Esophagus (tissue), 2 donors: ENCODE results near the gene NSUN3. TPM values are rescaled to one million over a fixed set of nuclear protein-coding genes. Genes with fewer than 3 reads are reported as not detected.

Source experiments
- H3K27ac ChIP-seq, 2 donors: one replicate each; pipeline ENCODE4 v1.5.1; 2013; ENCODE audit warnings: low read depth in 2 of 2, mild to moderate bottlenecking in 2 of 2, inconsistent platforms in 1 of 2, low read length in 1 of 2, moderate library complexity in 1 of 2
- H3K27me3 ChIP-seq, 2 donors: one replicate each; pipeline ENCODE4 v1.6.1; 2013; ENCODE audit warnings: low read length in 2 of 2, control low read depth in 1 of 2, mild to moderate bottlenecking in 1 of 2; ENCODE audit not compliant: insufficient read depth in 2 of 2, control insufficient read depth in 1 of 2
- H3K36me3 ChIP-seq, 2 donors: one replicate each; pipeline ENCODE4 v1.6.1; 2013; ENCODE audit warnings: low read length in 1 of 2; ENCODE audit not compliant: control insufficient read depth in 2 of 2, insufficient read depth in 2 of 2
- H3K4me1 ChIP-seq, 2 donors: one replicate each; pipeline ENCODE4 v1.6.1; 2013; ENCODE audit warnings: low read length in 1 of 2; ENCODE audit not compliant: control insufficient read depth in 2 of 2, insufficient read depth in 2 of 2
- H3K4me3 ChIP-seq, 2 donors: one replicate each; pipeline ENCODE4 v1.5.1; 2013; ENCODE audit warnings: low read length in 2 of 2, mild to moderate bottlenecking in 2 of 2, low read depth in 1 of 2, moderate library complexity in 1 of 2
- H3K9me3 ChIP-seq, 2 donors: one replicate each; pipeline ENCODE4 v1.6.1; 2013; ENCODE audit warnings: mild to moderate bottlenecking in 2 of 2, low read depth in 1 of 2, low read length in 1 of 2, moderate library complexity in 1 of 2; ENCODE audit not compliant: control insufficient read depth in 2 of 2, insufficient read depth in 1 of 2
- WGBS, 2 donors: extraction: QIAGEN DNeasy Blood & Tissue Kit; methylation state at CpG; one replicate each; pipeline ENCODE4 v1.1.7; 2013; 5-methylcytosine and 5-hydroxymethylcytosine counted together
- polyA plus RNA-seq, 2 donors: library from polyadenylated mRNA; stranded (reverse); fragments of 200-250 nt; gene quantifications; one replicate each; pipeline ENCODE4 v1.2.3, GENCODE V29; 2013
- donor health status: healthy with polysubstance abuse.
- donor health status: Bipolar disorder and iron deficiency.

Gene NSUN3
- polyA plus RNA-seq, 2 donors = 3.0 to 3.2 TPM

DNA sequence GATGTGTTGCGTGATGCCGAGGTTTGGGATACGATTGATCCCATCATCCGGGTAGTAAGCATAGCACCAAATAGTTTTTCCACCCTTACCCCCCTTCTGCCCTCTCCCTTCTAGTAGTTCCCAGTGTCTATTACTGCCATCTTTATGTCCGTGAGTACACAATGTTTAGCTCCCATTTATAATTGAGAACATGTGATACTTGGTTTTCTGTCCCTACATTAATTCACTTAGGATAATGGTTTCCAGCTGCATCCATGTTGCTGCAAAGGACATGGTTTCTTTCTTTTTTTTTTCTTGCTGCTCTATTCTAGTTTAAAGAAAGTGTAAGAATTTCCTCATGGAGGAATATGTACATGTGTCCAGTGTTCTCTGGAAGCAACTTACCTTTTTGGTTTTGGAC is 51.8 kb downstream of the NSUN3 start:
- H3K27ac ChIP-seq = no peak overlapping the region
- H3K9me3 ChIP-seq = no peaks in the 10 kb centered on the region
- H3K27me3 ChIP-seq = no peaks in the 10 kb centered on the region
- no peak overlapping the region for H3K4me3 ChIP-seq
- 91 to 95% methylated on average over 5 of the region's 5 CpGs for WGBS, 2 donors
- no peaks in the 10 kb centered on the region for H3K36me3 ChIP-seq
- H3K4me1 ChIP-seq = no peaks in the 10 kb centered on the region

DNA sequence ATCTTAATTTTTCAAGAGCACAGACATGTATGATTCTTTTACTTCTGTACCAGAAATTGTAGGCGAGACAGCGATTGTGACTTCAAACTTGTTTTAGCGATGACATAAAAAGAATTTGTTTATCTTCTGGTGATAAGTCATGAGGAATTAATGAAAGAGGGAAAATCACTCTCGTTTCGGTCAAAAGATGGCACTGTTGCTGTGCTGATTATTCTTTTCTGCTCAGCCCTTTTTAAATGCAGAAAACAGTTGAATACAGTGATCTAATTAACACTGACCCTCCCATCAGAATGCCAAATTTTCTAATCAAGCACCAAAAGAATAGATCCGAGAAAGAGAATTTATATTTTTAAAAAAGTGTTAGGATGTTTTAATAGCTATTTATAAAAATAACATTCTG is 52.6 kb downstream of the NSUN3 start:
- Histone ChIP-seq H3K4me1 (no peaks in the 10 kb centered on the region), H3K4me3 (no peak overlapping the region), H3K27ac (no peak overlapping the region), H3K9me3 (no peaks in the 10 kb centered on the region), H3K36me3 (no peaks in the 10 kb centered on the region), H3K27me3 (no peaks in the 10 kb centered on the region)
- WGBS, 2 donors = 41 to 54% methylated on average over 6 of the region's 6 CpGs

DNA sequence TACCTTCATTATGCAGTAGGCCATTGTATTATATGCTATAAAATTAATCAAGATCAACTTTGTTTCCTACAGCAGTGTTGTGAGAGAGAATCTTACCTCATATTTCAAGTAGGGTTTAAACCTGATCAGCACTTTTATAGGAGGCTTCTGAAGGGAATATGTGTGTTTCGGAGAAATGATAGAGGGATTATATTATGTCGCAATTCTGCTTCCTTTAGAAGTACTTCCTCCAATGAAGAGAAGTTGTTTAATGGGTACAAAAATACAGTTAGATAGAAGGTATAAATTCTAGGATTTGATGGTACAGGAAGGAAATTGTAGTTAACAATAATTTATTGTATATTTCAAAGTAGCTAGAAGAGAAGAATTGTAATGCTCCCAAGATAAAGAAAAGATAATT is 54.9 kb downstream of the NSUN3 start:
- no peaks in the 10 kb centered on the region for H3K27me3 ChIP-seq
- H3K36me3 ChIP-seq = no peaks in the 10 kb centered on the region
- H3K4me3 ChIP-seq = no peak overlapping the region
- H3K4me1 ChIP-seq = no peaks in the 10 kb centered on the region
- H3K9me3 ChIP-seq = no peaks in the 10 kb centered on the region
- 87 to 90% methylated on average over 2 of the region's 2 CpGs for WGBS, 2 donors
- no peak overlapping the region for H3K27ac ChIP-seq

DNA sequence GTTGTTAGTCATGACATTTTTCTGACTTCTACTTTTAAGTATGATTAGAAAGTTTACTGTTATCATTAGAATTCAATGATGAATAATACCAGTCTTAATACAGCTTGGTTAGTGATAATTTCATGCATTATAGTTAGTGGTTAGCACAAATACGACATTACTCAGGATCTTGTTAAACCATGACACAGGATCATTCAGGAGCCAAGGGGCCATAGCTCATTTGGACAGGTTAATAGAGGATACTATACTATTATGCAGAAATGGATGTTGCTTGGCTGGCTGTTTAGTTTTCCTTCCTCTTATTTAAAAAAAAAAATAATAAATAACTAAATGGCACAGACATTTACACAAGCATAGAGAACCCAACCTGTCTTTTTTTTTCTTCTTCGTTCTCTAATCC is 55.5 kb downstream of the NSUN3 start:
- Histone ChIP-seq H3K27me3 (no peaks in the 10 kb centered on the region), H3K9me3 (no peaks in the 10 kb centered on the region), H3K4me3 (no peak overlapping the region), H3K36me3 (no peaks in the 10 kb centered on the region), H3K4me1 (no peaks in the 10 kb centered on the region), H3K27ac (no peak overlapping the region)
- 74 to 78% methylated on average over 2 of the region's 2 CpGs for WGBS, 2 donors

DNA sequence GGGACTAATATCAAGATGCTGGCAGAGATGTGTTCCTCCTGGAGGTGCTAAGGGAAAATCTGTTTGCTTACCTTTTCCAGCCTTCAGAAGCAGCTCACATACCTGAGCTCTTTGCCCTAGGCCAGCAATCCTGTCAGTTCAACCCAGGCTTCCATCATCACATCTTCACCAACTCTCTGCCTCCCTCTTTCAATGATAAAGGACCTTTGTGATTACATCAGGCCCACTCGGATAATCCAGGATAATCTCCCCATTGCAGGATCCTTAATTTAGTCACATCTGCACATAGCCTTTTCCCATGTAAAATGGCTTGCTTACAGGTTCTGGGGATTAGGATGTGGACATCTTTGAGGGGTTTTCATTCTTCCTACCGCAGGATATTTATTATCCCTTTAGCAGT is 58.3 kb downstream of the NSUN3 start:
- Histone ChIP-seq H3K9me3 (no peaks in the 10 kb centered on the region), H3K27me3 (no peaks in the 10 kb centered on the region), H3K27ac (no peak overlapping the region), H3K4me1 (no peaks in the 10 kb centered on the region), H3K36me3 (no peaks in the 10 kb centered on the region), H3K4me3 (no peak overlapping the region)
- WGBS, 2 donors = 85 to 93% methylated on average over 2 of the region's 2 CpGs

DNA sequence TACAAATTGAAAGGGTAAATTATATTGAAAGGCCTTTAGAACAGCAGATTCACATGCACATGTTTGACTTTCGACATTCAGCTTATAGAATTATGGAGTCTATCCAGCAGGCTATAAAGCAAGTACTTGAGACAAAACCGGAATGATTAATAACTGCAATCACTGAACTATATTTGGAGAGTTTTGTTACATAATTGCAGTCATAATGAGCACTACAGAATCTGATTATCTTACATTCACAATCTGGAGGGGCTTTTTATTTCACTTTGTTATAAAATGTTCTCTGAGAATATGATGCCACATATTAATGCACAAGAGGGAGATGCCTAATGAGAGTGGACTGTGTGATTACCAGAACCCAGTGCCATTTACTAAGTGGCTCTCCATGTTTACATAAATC is 64.3 kb downstream of the NSUN3 start:
- Histone ChIP-seq H3K27ac (no peak overlapping the region), H3K4me3 (no peak overlapping the region), H3K27me3 (no peaks in the 10 kb centered on the region), H3K4me1 (no peaks in the 10 kb centered on the region), H3K9me3 (no peaks in the 10 kb centered on the region), H3K36me3 (no peaks in the 10 kb centered on the region)
- WGBS, 2 donors = 41 to 52% methylated on average over 2 of the region's 2 CpGs

DNA sequence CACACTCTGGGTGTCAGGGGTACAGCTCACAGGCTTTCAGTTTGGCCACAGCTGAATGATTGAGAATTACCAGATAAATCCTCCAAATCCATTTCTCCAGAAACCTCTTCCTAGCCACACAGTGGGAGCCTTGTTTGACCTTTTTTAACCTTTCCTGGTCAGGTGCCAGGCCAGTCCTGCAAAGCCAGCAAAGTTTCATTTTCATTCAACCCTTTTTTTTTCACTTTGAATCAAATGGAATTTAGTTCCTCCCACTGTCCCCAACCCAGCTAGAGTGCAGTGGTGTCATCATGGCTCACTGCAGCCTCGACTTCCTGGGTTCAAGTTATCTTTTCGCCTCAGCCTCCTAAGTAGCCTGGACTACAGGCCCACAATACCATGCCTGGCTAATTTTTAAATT is 67.8 kb downstream of the NSUN3 start:
- Histone ChIP-seq H3K27me3 (no peaks in the 10 kb centered on the region), H3K27ac (no peak overlapping the region), H3K4me1 (no peaks in the 10 kb centered on the region), H3K36me3 (no peaks in the 10 kb centered on the region), H3K4me3 (no peak overlapping the region), H3K9me3 (no peaks in the 10 kb centered on the region)
- WGBS, 2 donors = 77 to 86% methylated on average over 2 of the region's 2 CpGs

DNA sequence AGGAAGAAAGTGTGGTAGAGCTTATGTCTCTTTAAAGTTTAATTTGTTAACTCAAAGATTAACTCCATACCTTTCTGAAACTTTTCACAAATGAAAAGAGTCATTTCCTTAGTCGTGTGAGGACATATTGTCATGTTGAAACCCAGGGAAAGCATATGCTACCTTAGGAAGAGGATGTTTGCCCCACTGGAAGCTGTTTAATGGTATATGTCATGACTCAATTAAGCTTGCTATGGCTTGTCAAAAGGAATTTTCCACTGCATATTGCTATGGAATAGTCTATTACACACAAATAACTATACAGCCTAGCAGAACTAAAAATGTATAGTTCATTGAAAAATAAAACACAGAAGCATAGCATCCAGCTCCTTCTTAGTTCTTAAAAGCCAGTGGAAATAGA is 69.9 kb downstream of the NSUN3 start:
- Histone ChIP-seq H3K27me3 (no peaks in the 10 kb centered on the region), H3K36me3 (no peaks in the 10 kb centered on the region), H3K27ac (no peak overlapping the region), H3K4me1 (no peaks in the 10 kb centered on the region), H3K4me3 (no peak overlapping the region), H3K9me3 (no peaks in the 10 kb centered on the region)
- 21 to 22% methylated on average over 1 of the region's 1 CpG for WGBS, 2 donors

DNA sequence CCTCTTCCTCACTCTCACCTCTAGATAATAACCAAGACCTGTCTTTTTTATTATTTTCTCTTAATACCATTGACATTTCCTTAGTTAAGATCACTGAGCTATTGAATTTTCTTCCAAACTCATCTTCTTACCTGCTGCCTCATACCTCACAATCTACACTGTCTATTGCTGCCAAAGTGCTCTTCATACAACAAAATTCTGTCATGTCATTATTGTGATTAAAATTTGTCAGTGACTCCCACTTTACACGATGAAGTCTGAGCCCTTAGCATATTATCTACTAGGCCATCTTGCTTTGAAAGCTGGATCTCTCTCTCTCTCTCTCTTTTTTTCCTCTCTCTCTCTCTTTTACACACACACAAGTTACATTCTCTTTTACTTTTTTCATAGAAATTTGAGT is 73.3 kb downstream of the NSUN3 start:
- H3K27me3 ChIP-seq = no peaks in the 10 kb centered on the region
- H3K36me3 ChIP-seq = no peaks in the 10 kb centered on the region
- WGBS, 2 donors = 86 to 91% methylated on average over 1 of the region's 1 CpG
- no peaks in the 10 kb centered on the region for H3K4me1 ChIP-seq
- no peak overlapping the region for H3K4me3 ChIP-seq
- no peak overlapping the region for H3K27ac ChIP-seq
- H3K9me3 ChIP-seq = no peaks in the 10 kb centered on the region

DNA sequence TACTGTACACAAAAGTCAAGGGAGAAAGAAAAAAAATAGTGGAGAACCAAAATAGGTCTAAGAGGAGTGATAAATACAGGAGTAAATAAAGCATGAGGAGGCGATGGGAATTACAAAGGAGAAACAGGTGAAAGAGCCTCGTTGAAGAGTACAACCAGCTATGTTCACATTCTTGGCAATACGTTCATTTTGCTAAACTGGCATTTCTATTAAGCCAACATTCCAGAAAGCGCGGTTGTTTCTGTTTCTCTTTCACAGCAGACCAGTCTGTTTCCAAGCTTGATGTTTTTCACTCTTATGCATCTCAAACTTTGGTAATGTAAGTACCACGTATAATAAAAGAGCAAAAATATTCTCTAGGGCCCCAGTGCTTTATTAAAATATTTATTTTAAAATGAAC is 74.5 kb downstream of the NSUN3 start:
- Histone ChIP-seq H3K4me1 (no peaks in the 10 kb centered on the region), H3K27me3 (no peaks in the 10 kb centered on the region), H3K27ac (no peak overlapping the region), H3K36me3 (no peaks in the 10 kb centered on the region), H3K9me3 (no peaks in the 10 kb centered on the region), H3K4me3 (no peak overlapping the region)
- WGBS, 2 donors = 36 to 46% methylated on average over 6 of the region's 6 CpGs
